Panc1 (cell line): ENCODE results near the gene SEM1. TPM values are rescaled to one million over a fixed set of nuclear protein-coding genes. Genes with fewer than 3 reads are reported as not detected.

Experiments
- ATAC-seq: fragments of 200-7000 bp; cut with Tn5 transposase; 2 replicates; pipeline ENCODE4 v1.9.1; 2020; ENCODE audit warnings: mild to moderate bottlenecking, moderate library complexity
- BruUV-seq: library from RNA; stranded (reverse); fragments of 400-500 nt; replicated peaks from 2 replicates; lab custom pipeline; 2021; lab: Mats Ljungman, UMichigan
- CTCF ChIA-PET: fragments of 300-600 bp; sonication (Branson Sonifier 250); formaldehyde crosslinking; loops from one replicate; lab custom pipeline; 2022; ENCODE audit warnings: antibody characterized with exemption; lab: Charles Lee
- POLR2A ChIA-PET: fragments of 300-600 bp; sonication (Branson Sonifier 250); formaldehyde crosslinking; loops from one replicate; lab custom pipeline; 2022; ENCODE audit warnings: antibody characterized with exemption; lab: Charles Lee
- DNase-seq: peaks from one replicate; pipeline ENCODE4 v3.0.0-alpha.2; 2010; ENCODE audit warnings: low read depth, low spot score
- H3K27ac ChIP-seq: 2 replicates; pipeline ENCODE4 v1.5.1; 2011; ENCODE audit warnings: mild to moderate bottlenecking, low read length, inconsistent platforms
- H3K27me3 ChIP-seq: fragments of 200-500 bp; sonication (Bioruptor generic); 2 replicates; pipeline ENCODE4 v1.6.0; 2014; ENCODE audit warnings: low read length, inconsistent platforms; ENCODE audit not compliant: control insufficient read depth, insufficient read depth
- H3K36me3 ChIP-seq: fragments of 200-500 bp; sonication (Bioruptor generic); 2 replicates; pipeline ENCODE4 v1.5.1; 2014; ENCODE audit warnings: inconsistent platforms, mild to moderate bottlenecking, low read length, moderate library complexity; ENCODE audit not compliant: control insufficient read depth, insufficient read depth
- H3K4me1 ChIP-seq: 2 replicates; pipeline ENCODE4 v1.5.1; 2011; ENCODE audit warnings: inconsistent platforms, mild to moderate bottlenecking, low read length, moderate library complexity; ENCODE audit not compliant: control insufficient read depth, insufficient read depth
- H3K4me3 ChIP-seq, 2 experiments: 2 replicates each; pipeline ENCODE4 v1.5.1; 2011 to 2012; ENCODE audit warnings: low read depth in 2 of 2, low read length in 2 of 2, mild to moderate bottlenecking in 2 of 2, inconsistent platforms in 1 of 2, moderate library complexity in 1 of 2
- H3K9me3 ChIP-seq: fragments of 200-500 bp; sonication (Bioruptor generic); 2 replicates; pipeline ENCODE4 v1.5.1; 2014; ENCODE audit warnings: low read depth, mild to moderate bottlenecking, inconsistent platforms, low read length, moderate library complexity; ENCODE audit not compliant: control insufficient read depth, insufficient read depth
- CTCF ChIP-seq: fragments of 450-650 bp; IDR thresholded peaks from 2 replicates; pipeline ENCODE4 v1.5.1; 2017; ENCODE audit warnings: mild to moderate bottlenecking
- POLR2AphosphoS5 ChIP-seq: IDR thresholded peaks from 2 replicates; pipeline ENCODE4 v1.6.1; 2012; ENCODE audit warnings: mild to moderate bottlenecking, low read depth, low read length, moderate library complexity
- REST ChIP-seq, 2 experiments: IDR thresholded peaks; 2 replicates each; pipeline ENCODE4 v1.6.1; 2011 to 2012; ENCODE audit warnings: low read depth in 2 of 2, control low read depth in 1 of 2, low read length in 1 of 2, mild to moderate bottlenecking in 1 of 2, moderate library complexity in 1 of 2; ENCODE audit not compliant: insufficient read depth in 1 of 2
- SIN3A ChIP-seq: IDR thresholded peaks from 2 replicates; pipeline ENCODE4 v1.6.1; 2012; ENCODE audit warnings: low read depth, mild to moderate bottlenecking, low read length, moderate library complexity, borderline replicate concordance; ENCODE audit not compliant: insufficient read depth
- TCF7L2 ChIP-seq: IDR thresholded peaks from 2 replicates; pipeline ENCODE4 v1.6.1; 2011; ENCODE audit warnings: mild to moderate bottlenecking, low read depth, low read length, inconsistent platforms
- in situ Hi-C: cut with HindIII; loops from 2 replicates; pipeline ENCODE4 v1.10.0; 2016; ENCODE audit warnings: low sequenced_read_pairs, low pct_unique_long_range_greater_than_20kb
- intact Hi-C: fragments of 100-400 bp; cut with micrococcal nuclease; formaldehyde crosslinking; loops from one replicate; pipeline ENCODE4 v1.10.0; 2022; ENCODE audit not compliant: unreplicated experiment
- total RNA-seq: library from RNA; stranded (reverse); gene quantifications from one replicate; pipeline ENCODE4 v1.2.1, GENCODE V29; 2021; ENCODE audit not compliant: unreplicated experiment

Gene SEM1
- total RNA-seq, 1 experiment from 2014 or later: 67.8 TPM

GRCh38 chr7:96710544-96710943 is 898 bp upstream of the SEM1 start:
- ChIA-PET CTCF (no interaction called here), POLR2A (no interaction called here)
- no peak overlapping the region; a peak in 1 of 4 replicates for H3K4me3 ChIP-seq
- in situ Hi-C loops (no loop called here), intact Hi-C loops (no loop called here)
- H3K27ac ChIP-seq: no peak overlapping the region; the same call in 1 of the 2 replicates
- ATAC-seq (no peak), DNase-seq (no peak)
- peaks cover 7% of the 10 kb centered on the region for H3K4me1 ChIP-seq
- no peaks in the 10 kb centered on the region for H3K27me3 ChIP-seq
- no peak for TF ChIP-seq CTCF
- no peak for TF ChIP-seq SIN3A
- TF ChIP-seq TCF7L2: no peak
- TF ChIP-seq POLR2AphosphoS5: no peak
- TF ChIP-seq REST (IDR thresholded peaks at IDR 0.05; ENCODE audit: insufficient read depth in 1 of 2, low read depth in 2 of 2, low read length in 1 of 2): no peak
- H3K36me3 ChIP-seq: no peaks in the 10 kb centered on the region; the same call in none of the 2 replicates
- H3K9me3 ChIP-seq: no peaks in the 10 kb centered on the region
- no TSS peak for BruUV-seq

- ATAC-seq (no peak; the same call in 1 of the 2 replicates), DNase-seq (no peak)
- in situ Hi-C loops: no loop called here
- POLR2A ChIA-PET: interaction anchor here (0.5 to 1.0 kb wide), 2 partner anchors 296 to 560 kb away, joined by 3 read pairs; no protein-coding TSS in a partner anchor
- BruUV-seq: no TSS peak
- Histone ChIP-seq H3K9me3 (no peaks in the 10 kb centered on the region), H3K36me3 (no peaks in the 10 kb centered on the region; the same call in none of the 2 replicates), H3K27me3 (no peaks in the 10 kb centered on the region), H3K4me1 (peaks cover 7% of the 10 kb centered on the region), H3K27ac (peak overlapping the region; percentile 96), H3K4me3 (peak overlapping the region; percentile 89 to 96)
- no peak for TF ChIP-seq CTCF
- TF ChIP-seq REST (IDR thresholded peaks at IDR 0.05; ENCODE audit: insufficient read depth in 1 of 2, low read depth in 2 of 2, low read length in 1 of 2): no peak
- no peak for TF ChIP-seq SIN3A
- TF ChIP-seq TCF7L2: no peak
- TF ChIP-seq POLR2AphosphoS5: no peak
- CTCF ChIA-PET: no interaction called here
- intact Hi-C loops: loop anchor here (10.0 kb wide), 1 partner anchor 316 kb away; the partner anchor contains the start of gene DLX5
Measured at GRCh38 chr7:96708872-96709271, 774 bp downstream of the SEM1 start.
